Measurements from ENCODE around the gene CFAP141. TPM values are rescaled to one million over a fixed set of nuclear protein-coding genes. Genes with fewer than 3 reads are reported as not detected.

CFAP141 gene
- total RNA-seq, 2 donors from 2014 or later = not detected

DNA sequence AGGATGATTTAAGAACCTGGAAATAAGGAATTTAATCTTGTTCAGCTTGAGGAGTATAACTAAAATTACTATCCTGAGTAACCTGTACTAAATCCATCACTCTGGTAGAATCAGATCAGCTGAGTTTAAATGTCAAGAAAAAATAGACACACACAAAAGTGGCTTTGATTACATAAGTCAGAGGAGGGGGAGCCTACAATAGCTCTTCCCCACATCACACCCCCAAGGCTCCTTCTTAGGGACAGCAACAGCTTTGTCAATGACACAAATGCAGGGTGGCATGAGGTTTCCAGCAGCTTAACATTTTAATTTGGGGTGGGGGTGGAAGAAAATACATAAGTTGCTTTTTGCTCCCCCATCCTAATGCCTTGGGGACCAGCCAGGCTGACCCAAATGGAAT lies 38.7 kb downstream of the CFAP141 start:
- Mint-ChIP-seq H3K9me3 (no peaks in the 10 kb centered on the region), H3K4me3 (no peak overlapping the region), H3K27ac (no peak overlapping the region), H3K4me1 (peaks cover 2% of the 10 kb centered on the region), H3K36me3 (ENCODE audit: low read depth) (peaks cover 89% of the 10 kb centered on the region), H3K27me3 (ENCODE audit: insufficient read depth) (no peaks in the 10 kb centered on the region)
- Histone ChIP-seq H3K36me3 (ENCODE audit: control insufficient read depth, insufficient read depth, low read length) (peaks cover 98% of the 10 kb centered on the region), H3K9me3 (ENCODE audit: control insufficient read depth, low read length) (peaks cover under 1% of the 10 kb centered on the region), H3K27ac (ENCODE audit: low read depth, low read length) (no peak overlapping the region), H3K4me3 (ENCODE audit: low read length) (no peak overlapping the region), H3K9ac (ENCODE audit: extremely low read depth, low read length, poor library complexity, severe bottlenecking) (no peak overlapping the region), H3K4me1 (ENCODE audit: control insufficient read depth, insufficient read depth, low read length) (no peaks in the 10 kb centered on the region), H3K27me3 (ENCODE audit: control insufficient read depth, insufficient read depth, low read length, poor library complexity, severe bottlenecking) (no peaks in the 10 kb centered on the region)
- TF ChIP-seq, protein P1, sequence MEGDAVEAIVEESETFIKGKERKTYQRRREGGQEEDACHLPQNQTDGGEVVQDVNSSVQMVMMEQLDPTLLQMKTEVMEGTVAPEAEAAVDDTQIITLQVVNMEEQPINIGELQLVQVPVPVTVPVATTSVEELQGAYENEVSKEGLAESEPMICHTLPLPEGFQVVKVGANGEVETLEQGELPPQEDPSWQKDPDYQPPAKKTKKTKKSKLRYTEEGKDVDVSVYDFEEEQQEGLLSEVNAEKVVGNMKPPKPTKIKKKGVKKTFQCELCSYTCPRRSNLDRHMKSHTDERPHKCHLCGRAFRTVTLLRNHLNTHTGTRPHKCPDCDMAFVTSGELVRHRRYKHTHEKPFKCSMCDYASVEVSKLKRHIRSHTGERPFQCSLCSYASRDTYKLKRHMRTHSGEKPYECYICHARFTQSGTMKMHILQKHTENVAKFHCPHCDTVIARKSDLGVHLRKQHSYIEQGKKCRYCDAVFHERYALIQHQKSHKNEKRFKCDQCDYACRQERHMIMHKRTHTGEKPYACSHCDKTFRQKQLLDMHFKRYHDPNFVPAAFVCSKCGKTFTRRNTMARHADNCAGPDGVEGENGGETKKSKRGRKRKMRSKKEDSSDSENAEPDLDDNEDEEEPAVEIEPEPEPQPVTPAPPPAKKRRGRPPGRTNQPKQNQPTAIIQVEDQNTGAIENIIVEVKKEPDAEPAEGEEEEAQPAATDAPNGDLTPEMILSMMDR (conservative IDR thresholded peaks at IDR 0.05) = no peak
- no peak for DNase-seq

DNA sequence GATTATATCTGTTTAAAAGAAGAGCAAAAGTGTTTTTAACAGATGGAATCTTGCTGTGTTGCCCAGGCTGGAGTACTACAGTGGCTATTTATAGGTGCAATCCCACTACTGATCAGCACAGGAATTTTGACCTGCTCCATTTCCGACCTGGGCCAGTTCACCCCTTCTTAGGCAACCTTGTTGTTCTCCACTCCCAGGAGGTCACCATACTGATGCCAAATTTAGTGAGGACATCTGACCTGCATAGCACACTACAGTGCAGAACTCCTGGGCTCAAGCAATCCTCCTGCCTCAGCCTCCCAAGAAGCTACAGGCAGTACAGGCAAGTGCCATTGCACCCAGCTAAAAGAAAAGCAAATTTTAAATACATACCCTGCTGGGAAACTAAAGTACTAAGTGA lies 39.9 kb downstream of the CFAP141 start:
- Mint-ChIP-seq H3K27me3 (ENCODE audit: insufficient read depth) (no peaks in the 10 kb centered on the region), H3K36me3 (ENCODE audit: low read depth) (peaks cover 89% of the 10 kb centered on the region), H3K9me3 (no peaks in the 10 kb centered on the region), H3K27ac (no peak overlapping the region), H3K4me3 (no peak overlapping the region), H3K4me1 (peaks cover 2% of the 10 kb centered on the region)
- H3K4me3 ChIP-seq (ENCODE audit: low read length) = no peak overlapping the region
- no peak for DNase-seq
- peaks cover 98% of the 10 kb centered on the region for H3K36me3 ChIP-seq (ENCODE audit: control insufficient read depth, insufficient read depth, low read length)
- H3K27me3 ChIP-seq (ENCODE audit: control insufficient read depth, insufficient read depth, low read length, poor library complexity, severe bottlenecking) = no peaks in the 10 kb centered on the region
- no peak overlapping the region for H3K9ac ChIP-seq (ENCODE audit: extremely low read depth, low read length, poor library complexity, severe bottlenecking)
- no peak overlapping the region for H3K27ac ChIP-seq (ENCODE audit: low read depth, low read length)
- no peaks in the 10 kb centered on the region for H3K4me1 ChIP-seq (ENCODE audit: control insufficient read depth, insufficient read depth, low read length)
- TF ChIP-seq, protein P1 (conservative IDR thresholded peaks at IDR 0.05) = no peak
- WGBS, 2 experiments (ENCODE audit: insufficient coverage in 1 of 2, insufficient read length in 1 of 2) = 98 to 100% methylated on average over 1 of the region's 1 CpG
- peaks cover 7% of the 10 kb centered on the region for H3K9me3 ChIP-seq (ENCODE audit: control insufficient read depth, low read length)

DNA sequence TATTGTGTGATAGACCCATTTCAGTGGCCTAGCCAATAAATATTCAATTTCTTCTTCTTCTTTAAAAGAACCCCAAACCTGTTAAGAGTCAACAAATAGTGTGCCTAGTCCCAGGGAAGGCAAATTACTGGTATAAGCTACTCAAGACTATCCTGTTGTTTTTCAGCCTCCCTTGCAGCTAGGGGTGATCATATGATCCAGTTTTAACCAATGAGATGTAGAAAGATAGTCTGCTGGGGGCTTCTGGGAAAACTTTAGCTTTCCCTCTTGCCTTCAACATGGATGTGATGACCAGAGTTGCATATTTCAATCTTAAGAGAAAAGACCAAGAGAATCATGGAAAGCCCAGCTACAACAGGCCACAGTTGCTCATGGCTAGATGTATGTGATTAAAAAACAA lies 46.6 kb downstream of the CFAP141 start:
- H3K27me3 Mint-ChIP-seq (ENCODE audit: insufficient read depth) = no peaks in the 10 kb centered on the region
- Histone ChIP-seq H3K27ac (ENCODE audit: low read depth, low read length) (no peak overlapping the region), H3K9ac (ENCODE audit: extremely low read depth, low read length, poor library complexity, severe bottlenecking) (no peak overlapping the region), H3K27me3 (ENCODE audit: control insufficient read depth, insufficient read depth, low read length, poor library complexity, severe bottlenecking) (no peaks in the 10 kb centered on the region), H3K4me1 (ENCODE audit: control insufficient read depth, insufficient read depth, low read length) (peaks cover 5% of the 10 kb centered on the region), H3K4me3 (ENCODE audit: low read length) (no peak overlapping the region), H3K9me3 (ENCODE audit: control insufficient read depth, low read length) (peaks cover 21% of the 10 kb centered on the region), H3K36me3 (ENCODE audit: control insufficient read depth, insufficient read depth, low read length) (peaks cover 96% of the 10 kb centered on the region)
- peaks cover 7% of the 10 kb centered on the region for H3K9me3 Mint-ChIP-seq
- H3K4me3 Mint-ChIP-seq = no peak overlapping the region
- H3K27ac Mint-ChIP-seq = no peak overlapping the region
- TF ChIP-seq, protein P1 (conservative IDR thresholded peaks at IDR 0.05) = no peak
- no peak for DNase-seq
- peaks cover 93% of the 10 kb centered on the region for H3K36me3 Mint-ChIP-seq (ENCODE audit: low read depth)
- peaks cover 28% of the 10 kb centered on the region for H3K4me1 Mint-ChIP-seq

Data from endodermal cell (in vitro differentiated cells).